Hepatocyte (in vitro differentiated cells): ENCODE results near the gene DRC7. TPM values are rescaled to one million over a fixed set of nuclear protein-coding genes. Genes with fewer than 3 reads are reported as not detected.

Source experiments
- DNase-seq: peaks from one replicate; pipeline ENCODE4 v3.0.0-alpha.2; 2016; ENCODE audit warnings: low spot score
- H2AFZ ChIP-seq: fragments of 200-600 bp; sonication (generic); 2 replicates; pipeline ENCODE4 v1.6.0; 2016; ENCODE audit warnings: antibody characterized with exemption, mild to moderate bottlenecking
- H3K27ac ChIP-seq: fragments of 200-600 bp; sonication (generic); 2 replicates; pipeline ENCODE4 v1.5.1; 2016; ENCODE audit warnings: mild to moderate bottlenecking
- H3K27me3 ChIP-seq: fragments of 200-600 bp; sonication (generic); 2 replicates; pipeline ENCODE4 v1.6.1; 2016
- H3K36me3 ChIP-seq: fragments of 200-600 bp; sonication (generic); replicated peaks from 2 replicates; pipeline ENCODE4 v1.5.1; 2016; ENCODE audit warnings: low read depth; ENCODE audit not compliant: insufficient read depth
- H3K4me1 ChIP-seq: fragments of 200-600 bp; sonication (generic); 2 replicates; pipeline ENCODE4 v1.5.1; 2016; ENCODE audit warnings: mild to moderate bottlenecking, moderate library complexity; ENCODE audit not compliant: insufficient read depth
- H3K4me2 ChIP-seq: fragments of 200-600 bp; sonication (generic); 2 replicates; pipeline ENCODE4 v1.6.0; 2016
- H3K4me3 ChIP-seq: fragments of 200-600 bp; sonication (generic); 2 replicates; pipeline ENCODE4 v1.5.1; 2016; ENCODE audit warnings: mild to moderate bottlenecking
- H3K79me2 ChIP-seq: fragments of 200-600 bp; sonication (generic); 2 replicates; pipeline ENCODE4 v1.6.0; 2017; ENCODE audit warnings: mild to moderate bottlenecking
- H3K9me2 ChIP-seq: fragments of 200-600 bp; sonication (generic); replicated peaks from 2 replicates; pipeline ENCODE4 v1.6.0; 2017; ENCODE audit warnings: mild to moderate bottlenecking; ENCODE audit not compliant: insufficient read depth
- H3K9me3 ChIP-seq: fragments of 200-600 bp; sonication (generic); 2 replicates; pipeline ENCODE4 v1.5.1; 2016; ENCODE audit warnings: low read depth, mild to moderate bottlenecking
- H4K20me1 ChIP-seq: fragments of 200-600 bp; sonication (generic); 2 replicates; pipeline ENCODE4 v1.6.0; 2016; ENCODE audit warnings: mild to moderate bottlenecking; ENCODE audit not compliant: insufficient read depth, poor library complexity, severe bottlenecking
- CTCF ChIP-seq: fragments of 200-600 bp; sonication (generic); IDR thresholded peaks from 2 replicates; pipeline ENCODE4 v1.5.1; 2016; ENCODE audit warnings: antibody characterized with exemption, mild to moderate bottlenecking; ENCODE audit not compliant: poor library complexity
- EZH2 ChIP-seq: fragments of 200-600 bp; sonication (generic); IDR thresholded peaks from 2 replicates; pipeline ENCODE4 v1.6.1; 2016; ENCODE audit warnings: antibody characterized with exemption, mild to moderate bottlenecking, borderline replicate concordance
- EZH2phosphoT487 ChIP-seq: fragments of 200-600 bp; sonication (generic); IDR thresholded peaks from one replicate; pipeline ENCODE4 v1.6.1; 2018; ENCODE audit warnings: antibody characterized with exemption, mild to moderate bottlenecking, low read depth, moderate library complexity; ENCODE audit not compliant: unreplicated experiment, severe bottlenecking
- WGBS: methylation state at CpG from one replicate; pipeline ENCODE4 v1.1.6; 2016; ENCODE audit warnings: low lambda C conversion rate; ENCODE audit errors: missing lambda C conversion rate; 5-methylcytosine and 5-hydroxymethylcytosine counted together
- polyA plus RNA-seq: library from polyadenylated mRNA; unstranded; fragments of >200 nt; fragmentation: Nextera tagmentation; extraction: Ambion mirVana; gene quantifications from 2 replicates; pipeline ENCODE4 v1.2.1, GENCODE V29; 2016
- total RNA-seq: library from RNA; depleted of rRNA; stranded (reverse); fragments of >200 nt; gene quantifications from 2 replicates; pipeline ENCODE4 v1.2.3, GENCODE V29; 2014

DRC7 gene
- total and polyA plus RNA-seq, 2 experiments from 2014 or later = 0.27 to 0.93 TPM

- Histone ChIP-seq H3K4me1 (peaks cover 14% of the 10 kb centered on the region), H2AFZ (no peak overlapping the region), H3K4me3 (no peak overlapping the region), H3K27ac (no peak overlapping the region), H3K9me3 (no peaks in the 10 kb centered on the region), H4K20me1 (no peaks in the 10 kb centered on the region), H3K36me3 (no peaks in the 10 kb centered on the region), H3K9me2 (no peaks in the 10 kb centered on the region), H3K4me2 (no peak overlapping the region), H3K79me2 (no peaks in the 10 kb centered on the region), H3K27me3 (no peaks in the 10 kb centered on the region)
- WGBS = no CpG with 5 or more reads among the region's 1 CpG
- TF ChIP-seq EZH2 (no peak), EZH2phosphoT487 (no peak), CTCF (no peak)
- DNase-seq = no peak
These were observed 12.1 kb downstream of the DRC7 start for GRCh38 chr16:57706717-57707116.

GRCh38 chr16:57707331-57707730 is 12.7 kb downstream of the DRC7 start:
- Histone ChIP-seq H3K36me3 (no peaks in the 10 kb centered on the region), H3K4me1 (peaks cover 10% of the 10 kb centered on the region), H3K27me3 (no peaks in the 10 kb centered on the region), H3K4me2 (no peak overlapping the region), H4K20me1 (no peaks in the 10 kb centered on the region), H3K4me3 (no peak overlapping the region), H3K9me2 (no peaks in the 10 kb centered on the region), H3K9me3 (no peaks in the 10 kb centered on the region), H3K27ac (no peak overlapping the region), H2AFZ (no peak overlapping the region), H3K79me2 (no peaks in the 10 kb centered on the region)
- DNase-seq = no peak
- WGBS = 89% methylated on average over 11 of the region's 11 CpGs
- TF ChIP-seq EZH2 (no peak), CTCF (no peak), EZH2phosphoT487 (no peak)

- Histone ChIP-seq H3K4me1 (peaks cover 10% of the 10 kb centered on the region), H2AFZ (no peak overlapping the region), H3K4me3 (no peak overlapping the region), H3K9me3 (no peaks in the 10 kb centered on the region), H3K4me2 (no peak overlapping the region), H3K9me2 (no peaks in the 10 kb centered on the region), H3K79me2 (no peaks in the 10 kb centered on the region), H3K36me3 (no peaks in the 10 kb centered on the region), H3K27ac (no peak overlapping the region), H4K20me1 (no peaks in the 10 kb centered on the region), H3K27me3 (no peaks in the 10 kb centered on the region)
- DNase-seq = no peak
- no peak for TF ChIP-seq EZH2phosphoT487
- no peak for TF ChIP-seq EZH2
- TF ChIP-seq CTCF = no peak
- WGBS = 92% methylated on average over 3 of the region's 3 CpGs
These were observed 13.6 kb downstream of the DRC7 start for GRCh38 chr16:57708168-57708567.

- no peak for TF ChIP-seq EZH2phosphoT487
- TF ChIP-seq EZH2 = no peak
- no peak for TF ChIP-seq CTCF
- Histone ChIP-seq H3K4me2 (no peak overlapping the region), H3K36me3 (no peaks in the 10 kb centered on the region), H4K20me1 (no peaks in the 10 kb centered on the region), H3K4me1 (peaks cover 3% of the 10 kb centered on the region), H3K27me3 (no peaks in the 10 kb centered on the region), H3K79me2 (no peaks in the 10 kb centered on the region), H3K4me3 (no peak overlapping the region), H3K9me3 (no peaks in the 10 kb centered on the region), H2AFZ (no peak overlapping the region), H3K9me2 (no peaks in the 10 kb centered on the region), H3K27ac (no peak overlapping the region)
- 61% methylated on average over 3 of the region's 3 CpGs for WGBS
- no peak for DNase-seq
These were observed 15.1 kb downstream of the DRC7 start for GRCh38 chr16:57709663-57710062.
